Stimulated activated CD4-positive, alpha-beta T cell treated with anti-CD3 and anti-CD28 coated beads, Interleukin-4, amount 100 ng/mL, for 24 hours (primary cell): ENCODE measurements around the gene CLRN1.

Source experiments
- DNase-seq: peaks from one replicate; pipeline ENCODE4 v3.0.0-alpha.2; 2020

Gene CLRN1

DNA sequence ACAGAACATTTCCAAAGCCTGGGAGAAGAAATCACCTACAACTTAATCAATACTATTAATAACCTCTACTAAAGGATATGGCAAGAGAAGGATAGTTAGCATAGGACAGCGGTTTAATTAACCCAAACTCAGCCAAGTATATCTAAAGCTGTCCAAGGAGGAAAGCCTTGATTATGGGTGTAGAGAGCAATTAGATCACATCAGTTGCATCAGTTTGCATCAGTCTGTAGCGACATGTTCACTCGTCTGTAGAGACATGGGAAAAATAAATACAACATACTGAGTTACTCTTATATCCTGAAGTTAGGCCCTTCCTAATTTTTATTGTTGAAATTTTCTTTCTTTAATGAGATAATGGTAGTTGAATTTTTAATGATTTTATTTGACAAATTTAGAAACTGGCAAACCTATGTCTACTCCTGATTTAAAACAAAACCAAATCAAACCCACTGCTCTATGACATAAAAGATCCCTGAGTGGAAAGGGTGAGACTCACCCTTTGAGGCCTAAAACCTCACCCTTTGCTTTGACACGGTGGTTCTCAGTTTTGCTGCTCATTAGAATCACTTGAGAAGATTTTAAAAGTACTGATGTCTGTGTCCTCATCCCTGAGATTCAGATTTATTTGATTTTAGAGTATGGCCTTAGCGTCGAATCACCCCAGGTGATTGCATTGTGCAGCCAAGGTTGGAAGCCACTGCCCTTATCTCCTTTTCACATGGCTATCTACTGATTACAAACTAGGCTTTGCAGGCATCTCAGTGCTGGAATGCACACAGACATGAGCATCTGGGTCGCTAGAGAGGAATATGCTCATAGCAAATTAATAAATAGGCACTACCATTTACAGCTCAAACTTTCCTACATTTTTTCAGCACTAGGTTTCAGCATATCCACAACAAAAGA is 2.8 kb upstream of the CLRN1 start:
- no peak for DNase-seq

DNA sequence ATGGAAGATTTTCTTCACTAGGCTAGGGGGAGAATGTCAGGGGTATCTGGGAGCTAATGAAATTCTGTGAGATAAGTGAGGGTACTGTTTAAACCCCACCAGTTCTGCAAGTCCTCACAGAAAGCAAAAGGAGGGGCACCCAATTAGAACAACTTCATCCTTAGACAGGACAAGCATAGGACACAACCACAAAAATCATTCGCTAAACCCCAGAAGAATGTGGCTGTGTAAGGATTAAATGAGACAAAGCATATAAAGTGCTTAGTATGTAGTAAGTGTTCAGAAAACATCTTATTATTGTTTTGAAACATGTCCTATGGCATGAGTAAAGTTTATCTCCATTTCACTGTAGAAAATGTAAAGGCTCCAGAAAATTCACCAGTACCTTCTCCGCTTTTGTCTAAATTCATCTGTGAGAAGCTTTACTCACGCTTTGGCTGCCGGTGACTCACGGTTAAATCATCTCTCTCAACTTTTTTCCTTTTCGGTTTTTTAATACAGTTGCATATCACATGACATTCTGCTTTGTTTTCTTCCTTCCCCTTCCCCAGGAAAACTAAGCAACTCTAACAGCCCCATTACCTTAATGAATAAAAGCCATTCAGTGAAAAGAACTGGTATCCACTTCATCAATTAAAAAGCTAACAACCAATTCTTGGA is 1.7 kb downstream of the CLRN1 start:
- DNase-seq: no peak

DNA sequence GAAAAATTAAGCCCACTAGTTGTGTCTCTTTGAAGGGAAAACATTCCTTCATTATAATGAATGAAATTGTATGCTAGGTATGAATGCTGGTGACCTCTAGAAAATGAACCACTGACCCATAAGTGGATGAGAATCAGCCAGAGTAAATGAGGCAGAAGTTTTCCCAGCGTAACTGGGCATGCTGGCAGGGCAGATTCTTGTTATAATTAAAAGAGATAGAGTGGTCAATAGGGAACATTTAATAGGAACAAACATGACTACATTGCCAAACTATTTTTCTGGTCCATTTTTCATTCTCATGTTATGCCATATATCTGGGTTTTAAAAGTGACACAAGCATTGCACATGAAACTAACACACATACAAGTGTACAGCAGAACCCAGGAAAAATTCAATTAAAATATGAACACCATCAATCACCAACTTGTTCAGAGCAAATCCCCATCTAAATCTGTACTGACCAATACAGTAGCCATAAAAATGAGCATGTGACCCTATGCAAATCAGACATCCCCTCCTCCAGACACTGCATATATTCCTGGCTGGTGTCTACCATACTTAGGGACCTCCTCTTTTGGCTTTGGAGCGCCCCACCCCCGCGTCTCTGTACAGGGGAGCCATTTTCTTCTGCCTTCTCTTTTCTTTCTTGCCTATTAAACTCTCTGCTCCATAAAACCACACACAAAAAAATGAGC is 4.0 kb downstream of the CLRN1 start:
- DNase-seq: no peak

DNA sequence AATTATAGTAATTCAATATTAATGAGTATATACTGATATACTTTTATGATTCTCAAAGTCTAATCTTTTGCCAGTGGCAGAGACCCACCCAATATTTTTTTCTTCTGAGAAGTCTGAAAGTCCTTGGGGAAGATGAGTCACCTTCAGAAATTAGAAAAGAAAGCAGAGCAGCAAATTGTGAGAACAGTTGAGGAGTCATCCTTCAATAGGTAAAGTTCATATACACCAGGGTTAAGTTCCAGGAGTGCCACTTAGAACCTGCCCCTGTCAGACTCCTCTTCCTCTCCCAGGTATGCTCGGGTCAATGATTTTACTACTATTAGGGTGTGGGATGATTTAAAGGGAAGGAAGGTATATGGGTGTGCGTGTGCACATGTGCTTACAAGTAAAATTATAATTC is 7.1 kb downstream of the CLRN1 start:
- DNase-seq: no peak

DNA sequence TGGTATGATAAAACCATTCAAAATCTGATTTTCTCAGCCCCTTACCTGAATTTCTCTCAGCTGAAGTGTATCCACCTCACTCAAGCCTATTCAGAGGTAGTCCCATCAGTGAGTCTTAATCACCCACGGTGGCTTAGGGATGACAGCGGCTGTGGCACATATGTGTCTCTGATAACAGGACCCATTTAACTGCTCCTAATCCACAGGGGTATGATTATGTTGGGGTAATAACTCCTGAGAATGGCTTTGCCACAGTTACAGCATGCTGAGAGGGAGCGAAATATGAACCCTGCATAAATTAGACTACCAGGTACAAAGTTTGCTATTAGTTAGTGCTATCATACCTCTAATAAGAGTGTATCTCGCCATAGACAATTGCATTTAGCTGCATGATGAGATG is 10.6 kb downstream of the CLRN1 start:
- no peak for DNase-seq

DNA sequence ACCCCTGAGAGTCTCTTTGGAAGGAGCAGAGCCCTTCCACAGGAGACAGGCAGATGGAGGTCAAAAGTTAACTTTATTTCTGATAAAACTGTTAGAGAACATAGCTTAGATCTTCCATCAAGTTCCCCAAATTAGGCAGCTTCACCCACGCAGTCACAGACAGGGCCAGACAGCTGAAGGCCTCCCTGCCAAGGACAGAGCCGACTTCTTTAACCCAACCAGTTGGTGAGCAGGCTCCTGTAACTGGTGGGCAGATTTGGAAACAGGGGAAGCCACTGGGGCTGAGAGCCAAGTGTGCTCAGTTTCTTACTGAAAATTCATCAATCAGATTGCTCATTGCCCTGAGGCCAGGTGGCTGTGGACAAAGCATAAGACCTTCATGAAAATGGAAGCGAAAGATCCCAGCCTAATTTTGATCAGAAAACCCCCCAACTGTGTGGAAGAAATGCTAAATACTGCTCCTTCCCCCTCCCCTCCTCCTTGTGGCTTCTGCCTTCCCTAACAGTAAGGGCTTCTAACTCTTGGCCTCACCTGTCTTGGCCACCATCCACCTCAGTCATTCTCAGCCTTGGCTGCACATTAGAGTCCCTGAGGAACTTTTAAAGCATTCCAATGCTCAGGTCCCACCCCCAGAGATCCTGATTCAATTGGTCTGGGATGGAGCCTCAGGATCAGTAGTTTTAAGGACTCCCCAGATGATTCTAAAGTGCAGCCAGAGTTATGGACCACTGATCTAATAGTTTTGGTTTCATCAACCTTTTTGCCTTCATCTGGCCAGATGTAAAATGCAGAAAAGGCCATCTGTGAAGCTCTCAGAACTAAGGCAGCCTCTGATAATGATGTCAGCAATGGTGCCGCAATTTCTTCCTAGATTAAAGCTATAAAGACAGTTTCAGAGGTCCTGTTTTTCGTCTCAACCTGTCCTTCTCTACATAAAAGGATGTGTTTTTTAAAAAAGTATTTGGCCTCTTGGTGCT is 11.5 kb downstream of the CLRN1 start:
- DNase-seq: no peak

DNA sequence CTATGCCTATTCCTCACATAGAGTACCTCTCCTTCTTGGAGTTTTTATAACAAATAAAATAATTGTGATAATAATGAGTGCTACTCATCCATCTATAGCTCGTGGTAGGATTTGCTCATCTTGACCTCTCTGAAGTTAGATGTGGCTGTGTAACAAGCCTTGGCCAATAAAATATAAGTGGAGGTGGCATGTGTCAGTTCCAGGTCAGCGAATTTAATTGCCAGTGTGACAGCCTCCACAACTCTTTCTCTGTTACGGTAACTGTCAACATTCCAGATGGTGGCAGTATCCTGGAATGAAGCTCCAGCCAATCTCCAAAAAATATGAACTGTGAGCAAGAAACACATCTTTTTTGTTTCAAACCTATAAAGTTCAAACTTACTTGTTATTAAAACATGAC is 13.8 kb downstream of the CLRN1 start:
- DNase-seq: no peak

DNA sequence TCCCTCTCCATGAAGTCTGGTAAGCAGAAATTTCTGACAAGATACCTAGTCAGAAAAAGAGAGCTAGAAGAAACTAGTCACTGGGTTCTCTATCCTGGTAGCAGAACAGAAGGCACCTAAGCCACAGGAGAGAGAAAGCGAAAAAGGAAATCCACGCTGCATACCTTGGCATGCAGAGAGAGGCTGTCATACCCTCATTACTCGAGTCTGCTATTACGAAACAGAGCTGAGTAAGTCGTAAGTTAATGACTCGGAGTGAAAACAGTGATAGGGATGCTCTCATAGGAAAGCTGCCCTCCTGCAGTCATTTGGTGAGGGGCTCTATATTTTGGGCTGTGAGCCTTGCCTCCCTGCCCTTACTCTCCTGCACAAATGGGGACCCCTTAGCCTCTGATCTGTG is 16.2 kb downstream of the CLRN1 start:
- no peak for DNase-seq

GRCh38 chr3:150951923-150952322 is 20.6 kb downstream of the CLRN1 start:
- no peak for DNase-seq

DNA sequence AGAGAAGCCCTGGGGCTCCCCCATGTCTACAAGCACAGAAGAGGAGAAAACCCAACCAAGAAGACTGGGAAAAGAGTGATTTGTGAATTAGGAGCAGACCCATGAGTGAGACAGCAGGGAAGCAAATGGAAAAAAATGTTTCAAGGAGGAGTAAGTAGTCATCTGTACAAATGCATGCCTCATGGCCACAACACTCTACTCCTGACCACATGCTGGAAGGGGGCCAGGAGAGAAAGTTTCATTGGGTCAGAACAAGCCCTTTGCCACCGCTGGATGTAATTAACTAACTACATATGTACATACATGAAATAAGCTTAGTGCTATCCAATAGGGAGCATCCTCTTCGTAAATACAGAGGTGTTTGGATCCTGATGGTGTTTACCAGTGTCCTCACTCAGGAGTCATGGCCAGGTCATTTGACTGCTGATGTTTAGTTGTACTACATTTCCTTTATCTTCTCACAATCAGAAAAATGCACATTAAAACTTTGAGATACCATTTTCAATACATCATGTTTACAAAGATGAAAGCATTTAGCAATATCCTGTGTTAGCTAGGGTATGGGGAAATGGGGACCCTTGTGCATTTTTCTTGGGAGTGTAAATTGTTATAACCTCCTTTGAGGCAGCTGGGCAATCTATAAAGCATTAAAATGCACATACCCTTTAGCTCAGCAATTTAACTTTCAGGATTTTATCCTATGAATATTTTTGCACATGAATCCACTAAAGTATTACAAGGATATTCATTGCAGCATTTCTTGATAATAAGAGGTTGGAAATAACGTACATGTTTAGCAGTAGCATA is 27.1 kb downstream of the CLRN1 start:
- DNase-seq: no peak

GRCh38 chr3:150942221-150942620 is 30.3 kb downstream of the CLRN1 start:
- DNase-seq: no peak

- DNase-seq: no peak
These were observed 35.8 kb downstream of the CLRN1 start for GRCh38 chr3:150936693-150937092.

DNA sequence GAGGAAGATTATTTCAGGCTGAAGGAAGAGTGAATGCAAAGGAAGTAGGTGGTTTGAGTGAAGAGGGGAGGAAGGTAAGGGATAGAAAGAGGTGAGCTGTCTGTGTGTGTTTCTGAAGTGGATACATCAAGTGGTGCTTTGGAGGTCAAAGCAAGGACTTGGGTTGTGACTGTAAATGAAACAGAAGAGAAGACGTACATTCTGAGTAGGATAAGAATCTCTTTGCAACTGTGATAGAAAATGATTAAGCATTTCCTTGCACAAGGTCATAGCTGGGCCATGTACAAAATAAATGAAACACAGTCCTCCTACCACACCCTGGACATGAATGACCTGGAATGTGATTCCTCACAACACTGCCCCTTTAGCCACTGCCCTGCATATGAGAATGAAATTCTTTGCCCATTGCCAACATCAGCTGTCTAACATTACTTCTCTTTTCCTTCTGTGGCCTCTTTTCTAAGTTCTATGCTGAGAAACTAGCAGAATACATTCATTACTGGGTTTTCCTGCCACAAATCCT is 39.0 kb downstream of the CLRN1 start:
- DNase-seq: no peak

- no peak for DNase-seq
These were observed 40.8 kb downstream of the CLRN1 start for GRCh38 chr3:150931745-150932144.

DNA sequence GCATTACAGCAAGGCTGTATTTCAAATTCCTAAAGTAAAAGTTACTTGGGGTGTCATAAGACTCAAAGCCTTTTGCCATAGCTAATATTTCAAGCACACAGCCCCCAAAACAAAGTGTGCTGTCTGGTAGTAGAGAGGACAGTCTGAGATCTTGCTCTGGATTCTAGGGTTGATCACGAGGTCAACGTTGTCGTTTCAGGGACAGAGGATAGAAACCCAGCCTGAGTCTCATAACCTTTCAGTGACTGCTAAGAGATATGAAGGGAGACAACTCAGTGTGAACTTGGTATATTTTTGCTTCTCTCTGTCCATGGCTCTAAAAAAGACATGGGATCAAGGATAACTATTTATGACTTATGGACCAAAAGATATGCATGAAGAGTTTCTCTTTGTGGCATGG is 41.7 kb downstream of the CLRN1 start:
- DNase-seq: no peak

GRCh38 chr3:150928234-150928633 is 44.3 kb downstream of the CLRN1 start:
- DNase-seq: no peak

DNA sequence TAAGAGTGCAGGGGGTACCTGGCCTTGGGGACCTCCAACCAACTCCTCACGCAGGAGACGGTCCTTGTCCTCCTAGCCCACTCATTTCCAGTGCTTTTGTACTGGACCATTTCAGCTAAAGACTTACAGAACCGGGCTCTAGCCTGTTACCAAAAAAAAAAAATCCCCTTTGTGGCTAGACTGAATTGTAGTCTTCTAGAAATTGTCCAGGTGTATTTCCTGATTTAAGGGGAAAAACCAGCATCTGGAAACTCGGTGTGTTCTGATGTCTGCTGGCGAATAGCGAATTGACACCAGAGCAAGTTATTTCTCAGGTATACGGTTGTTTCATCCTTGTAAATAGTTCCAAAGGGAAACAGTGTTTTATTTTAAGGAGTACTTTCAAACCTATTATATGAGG is 46.2 kb downstream of the CLRN1 start:
- no peak for DNase-seq

DNA sequence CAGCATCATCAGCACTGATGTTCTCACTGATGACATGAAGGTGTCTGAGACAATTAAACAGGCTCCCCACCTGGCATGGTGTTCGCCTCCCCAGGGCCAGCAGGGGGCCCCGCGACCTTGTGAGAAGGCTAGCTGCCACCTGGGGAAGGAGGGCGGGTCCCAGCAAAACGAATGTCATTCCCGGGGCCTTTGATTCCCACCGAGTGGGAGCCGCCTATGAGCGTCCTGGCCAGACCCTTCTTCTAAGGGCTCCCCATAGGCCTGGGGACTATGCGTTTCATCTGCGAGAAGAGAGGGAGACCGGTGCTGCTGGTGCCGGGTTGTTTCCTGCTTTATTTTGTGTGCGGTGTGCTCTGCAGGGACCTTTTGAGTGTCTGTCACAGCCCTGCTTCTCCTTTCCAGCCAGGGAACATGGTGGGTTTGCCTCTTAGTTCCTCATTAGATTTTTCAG is 46.8 kb downstream of the CLRN1 start:
- peak; percentile 48 for DNase-seq

DNA sequence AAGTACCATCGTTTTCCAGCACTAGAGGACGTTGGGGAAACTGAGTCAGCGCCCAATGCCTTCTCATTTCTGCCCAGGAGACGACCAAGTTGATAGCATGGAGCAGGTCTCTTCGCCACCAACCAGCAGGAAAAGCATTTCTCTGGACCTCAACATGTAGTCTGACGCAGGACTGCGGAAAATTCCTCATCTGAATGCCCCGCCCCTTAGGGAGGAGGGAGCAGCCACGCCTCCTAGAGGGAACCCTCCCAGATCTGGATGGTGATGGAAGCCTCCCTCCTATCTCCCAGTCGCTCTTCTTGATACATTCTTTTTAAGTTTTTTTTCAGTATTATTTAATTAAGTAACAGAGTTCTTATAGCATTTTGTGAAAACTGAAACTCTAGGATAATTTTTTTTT is 49.9 kb downstream of the CLRN1 start:
- no peak for DNase-seq

GRCh38 chr3:150921209-150921608 is 51.3 kb downstream of the CLRN1 start:
- no peak for DNase-seq

DNA sequence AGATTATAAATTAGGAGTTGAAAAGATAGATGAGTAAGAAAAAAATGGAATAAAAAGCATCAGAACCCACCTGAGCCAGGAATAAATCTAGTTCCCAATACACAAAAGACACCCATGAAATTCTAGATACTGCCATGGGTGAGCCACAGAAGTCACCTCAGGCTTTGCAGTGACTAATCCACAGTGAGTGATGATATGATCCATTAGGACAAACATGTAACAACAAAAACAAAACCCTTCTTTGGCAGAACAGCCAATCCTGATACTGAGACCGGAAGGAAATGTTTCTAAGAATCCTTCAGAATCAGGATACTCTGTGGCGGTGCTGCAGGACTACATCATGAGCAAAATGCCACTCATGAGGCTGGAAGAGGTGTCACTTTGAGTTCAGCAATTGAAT is 52.3 kb downstream of the CLRN1 start:
- DNase-seq: no peak
